CD14-positive monocyte (primary cell): ENCODE results near the gene LRRC59. TPM values are rescaled to one million over a fixed set of nuclear protein-coding genes. Genes with fewer than 3 reads are reported as not detected.

ENCODE experiments used
- DNase-seq, 3 donors: peaks; one replicate each; pipeline ENCODE4 v3.0.0-alpha.2; 2011 to 2022
- H2AFZ ChIP-seq: 2 replicates; pipeline ENCODE4 v1.6.0; 2012; ENCODE audit warnings: mild to moderate bottlenecking, low read depth, low read length, inconsistent platforms; ENCODE audit not compliant: insufficient read depth, poor library complexity, severe bottlenecking
- H3K27ac ChIP-seq, 2 donors: 1 replicate in 1 of 2; 2 replicates in 1 of 2; pipeline ENCODE4 v1.5.1; 2012 to 2013; ENCODE audit warnings: low read length in 2 of 2, control low read depth in 1 of 2, inconsistent platforms in 1 of 2, low read depth in 1 of 2, mild to moderate bottlenecking in 1 of 2
- H3K27me3 ChIP-seq, 2 donors: one replicate each; pipeline versions ENCODE4 v1.6.0 to v1.6.1; 2011 to 2013; ENCODE audit warnings: low read length in 2 of 2; ENCODE audit not compliant: control insufficient read depth in 2 of 2, insufficient read depth in 2 of 2
- H3K36me3 ChIP-seq, 2 donors: replicated peaks in 1 of 2; 1 replicate in 1 of 2; 2 replicates in 1 of 2; pipeline versions ENCODE4 v1.5.1 to v1.6.1; 2012 to 2013; ENCODE audit warnings: low read length in 2 of 2, control low read depth in 1 of 2, inconsistent platforms in 1 of 2, mild to moderate bottlenecking in 1 of 2; ENCODE audit not compliant: insufficient read depth in 2 of 2, control insufficient read depth in 1 of 2
- H3K4me1 ChIP-seq, 2 donors: 1 replicate in 1 of 2; 2 replicates in 1 of 2; pipeline versions ENCODE4 v1.5.1 to v1.6.1; 2012 to 2013; ENCODE audit warnings: low read length in 2 of 2, control low read depth in 1 of 2, inconsistent platforms in 1 of 2, mild to moderate bottlenecking in 1 of 2, moderate library complexity in 1 of 2; ENCODE audit not compliant: insufficient read depth in 2 of 2, control insufficient read depth in 1 of 2
- H3K4me2 ChIP-seq: replicated peaks from 2 replicates; pipeline ENCODE3; 2012; ENCODE audit warnings: low read length, moderate library complexity, mild to moderate bottlenecking; ENCODE audit not compliant: poor library complexity, severe bottlenecking; ENCODE audit errors: extremely low read depth
- H3K4me3 ChIP-seq, 3 experiments: fragments of 200-600 bp in 1 of 3; sonication (generic) in 1 of 3; replicated peaks in 1 of 3; 1 replicate in 2 of 3; 2 replicates in 1 of 3; pipeline ENCODE4 v1.5.1; 2011 to 2013; ENCODE audit warnings: low read length in 3 of 3, mild to moderate bottlenecking in 3 of 3, control low read depth in 2 of 3, low read depth in 2 of 3, inconsistent platforms in 1 of 3, moderate library complexity in 1 of 3
- H3K79me2 ChIP-seq: 2 replicates; pipeline ENCODE4 v1.6.0; 2012; ENCODE audit warnings: mild to moderate bottlenecking, control low read depth, inconsistent platforms, low read length, moderate library complexity; ENCODE audit not compliant: insufficient read depth
- H3K9ac ChIP-seq: 2 replicates; pipeline ENCODE4 v1.6.0; 2017; ENCODE audit warnings: low read length, mild to moderate bottlenecking; ENCODE audit not compliant: insufficient read depth, poor library complexity, severe bottlenecking
- H3K9me3 ChIP-seq, 2 donors: replicated peaks in 1 of 2; 1 replicate in 1 of 2; 2 replicates in 1 of 2; pipeline versions ENCODE4 v1.5.1 to v1.6.1; 2012 to 2013; ENCODE audit warnings: low read length in 2 of 2, control low read depth in 1 of 2; ENCODE audit not compliant: control insufficient read depth in 1 of 2, insufficient read depth in 1 of 2
- H4K20me1 ChIP-seq: 2 replicates; pipeline ENCODE4 v1.6.0; 2012; ENCODE audit warnings: mild to moderate bottlenecking, low read length, control low read depth, moderate library complexity; ENCODE audit not compliant: insufficient read depth
- H3K27ac Mint-ChIP-seq, 7 donors: one replicate each; pipeline ENCODE4 v1.8.0; 2020; ENCODE audit warnings: mild to moderate bottlenecking in 7 of 7, mixed read lengths in 7 of 7, moderate library complexity in 6 of 7, inconsistent platforms in 2 of 7
- H3K27me3 Mint-ChIP-seq, 3 donors: one replicate each; pipeline ENCODE4 v1.8.0; 2021 to 2022; ENCODE audit warnings: low read depth in 3 of 3, mild to moderate bottlenecking in 3 of 3, mixed read lengths in 3 of 3, moderate library complexity in 3 of 3, inconsistent platforms in 1 of 3
- H3K36me3 Mint-ChIP-seq, 2 donors: one replicate each; pipeline ENCODE4 v1.8.0; 2020; ENCODE audit warnings: mixed read lengths in 2 of 2, inconsistent platforms in 1 of 2, mild to moderate bottlenecking in 1 of 2
- H3K4me1 Mint-ChIP-seq: one replicate; pipeline ENCODE4 v1.8.0; 2020; ENCODE audit warnings: mild to moderate bottlenecking, mixed read lengths
- H3K4me3 Mint-ChIP-seq, 2 donors: one replicate each; pipeline ENCODE4 v1.8.0; 2020; ENCODE audit warnings: mild to moderate bottlenecking in 2 of 2, mixed read lengths in 2 of 2, moderate library complexity in 1 of 2
- H3K9me3 Mint-ChIP-seq, 7 donors: one replicate each; pipeline ENCODE4 v1.8.0; 2020 to 2022; ENCODE audit warnings: mixed read lengths in 7 of 7, mild to moderate bottlenecking in 6 of 7, moderate library complexity in 6 of 7, inconsistent platforms in 2 of 7
- WGBS: methylation state at CpG from one replicate; pipeline ENCODE4 v1.1.5; 2013; ENCODE audit warnings: missing lambda C conversion rate; ENCODE audit not compliant: insufficient coverage; 5-methylcytosine and 5-hydroxymethylcytosine counted together
- intact Hi-C, 2 donors: fragments of 100-400 bp; cut with micrococcal nuclease; formaldehyde crosslinking; loops; one replicate each; pipeline versions ENCODE4 v1.15.0 to v1.15.1; 2023
- polyA plus RNA-seq, 3 donors: library from polyadenylated mRNA; depleted of rRNA in 1 of 3; unstranded in 2 of 3; stranded (reverse) in 1 of 3; fragments of 300-500 nt in 2 of 3; fragments of >200 nt in 1 of 3; fragmentation: Illumina TruSeq in 2 of 3; gene quantifications; 1 replicate in 2 of 3; 2 replicates in 1 of 3; pipeline ENCODE4 v1.2.3, GENCODE V29; 2012 to 2021
- TF ChIP-seq, protein P1 (sequence below): fragments of 200-600 bp; IDR thresholded peaks from one replicate; pipeline ENCODE4 v1.8.0; 2022; ENCODE audit warnings: antibody characterized with exemption, mild to moderate bottlenecking

The LRRC59 gene
- polyA plus RNA-seq, 3 donors, result 36.6 to 48.9 (median 45.7) TPM

DNA sequence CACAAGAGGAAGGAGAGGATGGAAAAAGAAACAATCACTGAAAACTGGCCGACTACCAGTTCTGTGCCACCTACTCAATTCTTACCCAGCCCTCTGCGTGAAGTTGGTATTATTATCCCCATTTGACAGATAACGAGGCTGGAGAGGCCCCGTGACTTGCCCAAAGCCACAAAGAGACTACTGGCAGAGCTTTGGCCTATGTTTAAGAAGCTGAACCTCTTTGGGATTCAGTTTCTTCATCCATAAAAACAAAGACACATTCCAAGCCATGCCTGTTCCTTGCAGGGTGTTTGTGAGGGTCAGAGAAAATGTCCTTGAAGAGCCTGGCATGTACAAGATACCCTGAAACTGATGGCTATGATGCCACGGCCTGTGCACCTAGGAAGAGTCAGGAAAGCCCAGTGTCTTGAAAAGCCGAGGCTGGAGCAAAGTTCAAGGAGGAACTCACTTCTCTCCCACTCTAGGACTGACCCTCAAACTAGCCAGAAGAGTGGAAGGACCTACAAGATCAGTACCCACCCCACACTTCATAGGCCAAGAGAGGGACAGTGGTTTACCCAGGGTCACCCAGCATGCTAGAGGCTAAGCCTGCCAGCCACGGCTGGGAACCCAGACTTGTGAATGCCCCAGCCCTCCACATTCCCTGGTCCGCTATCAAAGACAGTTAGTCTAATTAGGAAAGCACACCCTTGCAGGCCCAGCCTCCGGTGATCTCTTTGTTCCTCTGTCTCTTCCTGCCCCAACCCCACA lies 27.1 kb upstream of the LRRC59 start:
- H3K9ac ChIP-seq, result no peak overlapping the region

DNA sequence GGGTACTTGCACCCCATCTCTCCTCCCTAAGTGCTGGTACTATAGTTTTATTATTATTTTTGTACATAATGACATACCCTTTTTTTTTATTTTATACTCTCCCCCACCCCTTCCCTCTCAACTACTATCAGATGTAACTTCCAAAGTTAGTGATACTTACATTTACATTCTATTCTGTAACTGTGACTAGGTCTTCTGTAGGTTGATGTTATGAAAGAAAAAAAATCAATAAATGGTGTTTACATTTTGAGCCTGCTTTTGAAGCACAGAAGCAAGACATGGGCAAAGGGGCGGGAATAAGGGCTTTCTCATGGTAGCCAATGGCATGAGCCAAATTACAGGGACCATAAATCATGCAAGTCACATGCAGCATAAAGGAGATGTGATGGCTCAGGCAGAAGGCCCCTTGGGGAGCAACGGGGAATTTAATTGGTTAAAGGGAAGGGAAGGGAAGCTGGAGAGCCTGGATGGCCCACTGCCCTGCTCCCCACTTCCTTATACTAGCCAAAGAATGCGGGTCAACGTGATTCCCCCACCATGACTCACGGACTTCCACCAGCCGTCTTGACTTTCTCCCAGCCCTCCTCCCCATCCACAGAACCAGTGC lies 26.3 kb upstream of the LRRC59 start:
- no peaks in the 10 kb centered on the region for H4K20me1 ChIP-seq
- peaks cover 0 to 5% (median 0%) of the 10 kb centered on the region in 3 donors for H3K27me3 Mint-ChIP-seq
- no peak overlapping the region for H2AFZ ChIP-seq
- peaks cover 55 to 59% of the 10 kb centered on the region in 2 donors for H3K4me1 ChIP-seq
- H3K36me3 Mint-ChIP-seq, result no peaks in the 10 kb centered on the region
- H3K9me3 ChIP-seq, result no peaks in the 10 kb centered on the region
- H3K36me3 ChIP-seq, result no peaks in the 10 kb centered on the region
- TF ChIP-seq, protein P1, sequence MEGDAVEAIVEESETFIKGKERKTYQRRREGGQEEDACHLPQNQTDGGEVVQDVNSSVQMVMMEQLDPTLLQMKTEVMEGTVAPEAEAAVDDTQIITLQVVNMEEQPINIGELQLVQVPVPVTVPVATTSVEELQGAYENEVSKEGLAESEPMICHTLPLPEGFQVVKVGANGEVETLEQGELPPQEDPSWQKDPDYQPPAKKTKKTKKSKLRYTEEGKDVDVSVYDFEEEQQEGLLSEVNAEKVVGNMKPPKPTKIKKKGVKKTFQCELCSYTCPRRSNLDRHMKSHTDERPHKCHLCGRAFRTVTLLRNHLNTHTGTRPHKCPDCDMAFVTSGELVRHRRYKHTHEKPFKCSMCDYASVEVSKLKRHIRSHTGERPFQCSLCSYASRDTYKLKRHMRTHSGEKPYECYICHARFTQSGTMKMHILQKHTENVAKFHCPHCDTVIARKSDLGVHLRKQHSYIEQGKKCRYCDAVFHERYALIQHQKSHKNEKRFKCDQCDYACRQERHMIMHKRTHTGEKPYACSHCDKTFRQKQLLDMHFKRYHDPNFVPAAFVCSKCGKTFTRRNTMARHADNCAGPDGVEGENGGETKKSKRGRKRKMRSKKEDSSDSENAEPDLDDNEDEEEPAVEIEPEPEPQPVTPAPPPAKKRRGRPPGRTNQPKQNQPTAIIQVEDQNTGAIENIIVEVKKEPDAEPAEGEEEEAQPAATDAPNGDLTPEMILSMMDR, result no peak
- H3K79me2 ChIP-seq, result peaks cover 10% of the 10 kb centered on the region
- no peaks in the 10 kb centered on the region for H3K27me3 ChIP-seq
- peak; percentile 42 to 88 (median 57) for DNase-seq
- H3K4me3 ChIP-seq, result no peak overlapping the region
- WGBS, result 80% methylated on average over 1 of the region's 6 CpGs
- peaks cover 58% of the 10 kb centered on the region for H3K4me1 Mint-ChIP-seq
- no peak overlapping the region for H3K9ac ChIP-seq
- H3K4me3 Mint-ChIP-seq, result peak overlapping the region in 1 of 2 donors; percentile 51
- intact Hi-C loops, result no loop called here
- H3K27ac Mint-ChIP-seq, result peak overlapping the region in 4 of 7 donors; percentile 18 to 43 (median 24)
- H3K4me2 ChIP-seq, result no peak overlapping the region
- H3K9me3 Mint-ChIP-seq, result peaks cover 0 to 5% (median 3%) of the 10 kb centered on the region in 7 donors
- H3K27ac ChIP-seq, result no peak overlapping the region

More for the DNA sequence above, 27.1 kb upstream of the LRRC59 start:
- Mint-ChIP-seq H3K36me3 (no peaks in the 10 kb centered on the region), H3K4me3 (peak overlapping the region in 1 of 2 donors; percentile 51), H3K27me3 (peaks cover 0 to 5% (median 0%) of the 10 kb centered on the region in 3 donors), H3K4me1 (peaks cover 58% of the 10 kb centered on the region), H3K27ac (peak overlapping the region in 5 of 7 donors; percentile 18 to 79 (median 30)), H3K9me3 (peaks cover 0 to 1% (median 0%) of the 10 kb centered on the region in 7 donors)
- intact Hi-C loops, result no loop called here
- Histone ChIP-seq H3K9me3 (no peaks in the 10 kb centered on the region), H3K27ac (no peak overlapping the region), H2AFZ (peak overlapping the region; percentile 96), H3K4me1 (peaks cover 55 to 59% of the 10 kb centered on the region in 2 donors), H3K79me2 (peaks cover 14% of the 10 kb centered on the region), H3K4me3 (no peak overlapping the region), H4K20me1 (no peaks in the 10 kb centered on the region), H3K27me3 (no peaks in the 10 kb centered on the region), H3K4me2 (no peak overlapping the region), H3K36me3 (no peaks in the 10 kb centered on the region)
- DNase-seq, result no peak
- TF ChIP-seq, protein P1, result no peak
- WGBS, result 56% methylated on average over 7 of the region's 9 CpGs
